CD8-positive, alpha-beta memory T cell (primary cell): ENCODE results near the gene DHRS7B. TPM values are rescaled to one million over a fixed set of nuclear protein-coding genes. Genes with fewer than 3 reads are reported as not detected.
"Not testable (repeated sequence)": the region's sequence is repeated elsewhere in the genome, so short reads cannot be mapped to it uniquely, and the experiment has no call there.

ENCODE experiments used
- CTCF ChIA-PET: fragments of 350-600 bp; sonication (Branson Sonifier 250); formaldehyde crosslinking; loops from one replicate; lab custom pipeline; 2021; ENCODE audit warnings: antibody characterized with exemption; lab: Charles Lee
- POLR2A ChIA-PET: fragments of 350-600 bp; sonication (Branson Sonifier 250); formaldehyde crosslinking; loops from one replicate; lab custom pipeline; 2021; ENCODE audit warnings: antibody characterized with exemption; lab: Charles Lee
- DNase-seq, 5 donors: peaks; one replicate each; pipeline versions ENCODE4 v3.0.0 to v3.0.0-alpha.2; 2020 to 2022; ENCODE audit warnings: mixed read lengths in 1 of 5
- H3K27ac ChIP-seq: one replicate; pipeline ENCODE4 v1.7.0; 2013; ENCODE audit warnings: low read depth, mild to moderate bottlenecking, low read length, moderate library complexity
- H3K27me3 ChIP-seq: 2 replicates; pipeline ENCODE4 v1.7.0; 2013; ENCODE audit warnings: low read length, mild to moderate bottlenecking; ENCODE audit not compliant: insufficient read depth, poor library complexity, severe bottlenecking
- H3K36me3 ChIP-seq: 2 replicates; pipeline ENCODE4 v1.7.0; 2013; ENCODE audit warnings: mild to moderate bottlenecking, low read length, moderate library complexity; ENCODE audit not compliant: insufficient read depth
- H3K4me1 ChIP-seq: 2 replicates; pipeline ENCODE4 v1.7.0; 2013; ENCODE audit warnings: mild to moderate bottlenecking, low read length, moderate library complexity; ENCODE audit not compliant: insufficient read depth
- H3K4me3 ChIP-seq: 2 replicates; pipeline ENCODE4 v1.7.0; 2013; ENCODE audit warnings: mild to moderate bottlenecking, low read length
- H3K9me3 ChIP-seq: 2 replicates; pipeline ENCODE4 v1.7.0; 2013; ENCODE audit warnings: mild to moderate bottlenecking, low read length
- H3K27ac Mint-ChIP-seq, 8 donors: one replicate each; pipeline ENCODE4 v1.8.0; 2020 to 2021; ENCODE audit warnings: mixed read lengths in 8 of 8, mild to moderate bottlenecking in 6 of 8, inconsistent platforms in 3 of 8, moderate library complexity in 3 of 8
- H3K27me3 Mint-ChIP-seq, 2 donors: one replicate each; pipeline ENCODE4 v1.8.0; 2020 to 2021; ENCODE audit warnings: mixed read lengths in 2 of 2, mild to moderate bottlenecking in 1 of 2, moderate library complexity in 1 of 2
- H3K36me3 Mint-ChIP-seq, 3 donors: one replicate each; pipeline ENCODE4 v1.8.0; 2020 to 2021; ENCODE audit warnings: mixed read lengths in 3 of 3, inconsistent platforms in 1 of 3, mild to moderate bottlenecking in 1 of 3
- H3K4me1 Mint-ChIP-seq, 3 donors: one replicate each; pipeline ENCODE4 v1.8.0; 2020 to 2021; ENCODE audit warnings: mixed read lengths in 3 of 3, inconsistent platforms in 1 of 3, mild to moderate bottlenecking in 1 of 3
- H3K4me3 Mint-ChIP-seq, 7 donors: one replicate each; pipeline ENCODE4 v1.8.0; 2020 to 2021; ENCODE audit warnings: mixed read lengths in 7 of 7, mild to moderate bottlenecking in 6 of 7, moderate library complexity in 4 of 7, inconsistent platforms in 2 of 7
- H3K9me3 Mint-ChIP-seq, 5 donors: one replicate each; pipeline ENCODE4 v1.8.0; 2020 to 2022; ENCODE audit warnings: mixed read lengths in 5 of 5, mild to moderate bottlenecking in 3 of 5, moderate library complexity in 2 of 5, inconsistent platforms in 1 of 5
- polyA plus RNA-seq: library from polyadenylated mRNA; unstranded; fragments of 300-500 nt; fragmentation: Illumina TruSeq; gene quantifications from one replicate; pipeline ENCODE4 v1.2.3, GENCODE V29; 2021
- total RNA-seq, 2 experiments: library from RNA; stranded (reverse); gene quantifications; one replicate each; pipeline ENCODE4 v1.2.3, GENCODE V29; 2021

The DHRS7B gene
- total and polyA plus RNA-seq, 3 experiments from 2014 or later: 9.0 to 27.5 (median 25.7) TPM

GRCh38 chr17:21189361-21189760 lies 62.6 kb downstream of the DHRS7B start:
- Mint-ChIP-seq H3K4me3 (no peak overlapping the region), H3K27me3 (no peaks in the 10 kb centered on the region)
- POLR2A ChIA-PET: no interaction called here

DNA sequence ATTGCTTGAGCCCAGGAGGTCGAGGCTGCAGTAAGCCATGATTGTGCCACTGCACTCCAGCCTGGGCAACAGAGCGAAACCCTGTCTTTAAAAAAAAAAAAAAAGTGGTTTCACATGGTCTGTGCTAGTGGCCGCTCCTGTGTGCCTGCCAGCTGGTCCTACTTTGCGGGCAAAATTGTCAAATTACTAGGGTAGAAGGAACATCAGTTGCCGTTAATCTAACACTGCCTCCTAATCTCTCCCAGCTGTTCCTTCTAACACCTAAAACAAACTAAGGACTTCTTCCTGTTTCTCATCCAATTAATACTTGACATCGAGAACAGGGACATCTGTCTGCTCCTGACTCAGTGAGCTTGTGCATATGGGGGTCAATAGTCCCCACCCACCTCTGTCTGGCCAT lies 63.3 kb downstream of the DHRS7B start:
- Mint-ChIP-seq H3K4me3 (no peak overlapping the region), H3K27ac (no peak overlapping the region), H3K36me3 (peaks cover under 1 to 50% (median 9%) of the 10 kb centered on the region in 3 donors), H3K4me1 (peaks cover 0 to 11% (median 2%) of the 10 kb centered on the region in 3 donors), H3K9me3 (no peaks in the 10 kb centered on the region), H3K27me3 (no peaks in the 10 kb centered on the region)
- H3K4me3 ChIP-seq: no peak overlapping the region
- no peak overlapping the region for H3K27ac ChIP-seq
- H3K4me1 ChIP-seq: no peaks in the 10 kb centered on the region
- H3K27me3 ChIP-seq: no peaks in the 10 kb centered on the region
- no peak for DNase-seq
- CTCF ChIA-PET: no interaction called here
- H3K36me3 ChIP-seq: no peaks in the 10 kb centered on the region
- POLR2A ChIA-PET: no interaction called here
- H3K9me3 ChIP-seq: no peaks in the 10 kb centered on the region

More at GRCh38 chr17:21189361-21189760, 62.6 kb downstream of the DHRS7B start:
- Mint-ChIP-seq H3K27ac (peak overlapping the region in 1 of 8 donors; percentile 38), H3K36me3 (peaks cover 4 to 55% (median 9%) of the 10 kb centered on the region in 3 donors), H3K9me3 (no peaks in the 10 kb centered on the region), H3K4me1 (peaks cover 0 to 4% (median 2%) of the 10 kb centered on the region in 3 donors)
- DNase-seq: no peak
- H3K4me1 ChIP-seq: no peaks in the 10 kb centered on the region
- H3K4me3 ChIP-seq: no peak overlapping the region
- H3K27me3 ChIP-seq: no peaks in the 10 kb centered on the region
- CTCF ChIA-PET: no interaction called here
- H3K36me3 ChIP-seq: no peaks in the 10 kb centered on the region
- H3K27ac ChIP-seq: no peak overlapping the region
- no peaks in the 10 kb centered on the region for H3K9me3 ChIP-seq

GRCh38 chr17:21191698-21192097 lies 64.9 kb downstream of the DHRS7B start:
- POLR2A ChIA-PET: no interaction called here
- CTCF ChIA-PET: no interaction called here
- Mint-ChIP-seq H3K9me3 (no peaks in the 10 kb centered on the region), H3K4me1 (peaks cover 0 to 11% (median 2%) of the 10 kb centered on the region in 3 donors), H3K27ac (peak overlapping the region in 2 of 8 donors; percentile 51 to 64), H3K4me3 (no peak overlapping the region), H3K27me3 (no peaks in the 10 kb centered on the region), H3K36me3 (peaks cover 0 to 44% (median 4%) of the 10 kb centered on the region in 3 donors)
- Histone ChIP-seq H3K4me1 (no peaks in the 10 kb centered on the region), H3K4me3 (no peak overlapping the region), H3K27ac (no peak overlapping the region), H3K36me3 (no peaks in the 10 kb centered on the region), H3K27me3 (no peaks in the 10 kb centered on the region), H3K9me3 (no peaks in the 10 kb centered on the region)
- DNase-seq: no peak

- H3K27me3 Mint-ChIP-seq, DNase-seq, H3K36me3 ChIP-seq, H3K4me3 Mint-ChIP-seq, H3K27me3 ChIP-seq, H3K9me3 Mint-ChIP-seq, POLR2A ChIA-PET, H3K4me1 ChIP-seq, H3K4me3 ChIP-seq, CTCF ChIA-PET, H3K9me3 ChIP-seq, H3K27ac ChIP-seq: not testable (repeated sequence)
- peaks cover 0 to 49% (median 9%) of the 10 kb centered on the region in 3 donors for H3K36me3 Mint-ChIP-seq
- peak overlapping the region in 4 of 8 donors; percentile 17 to 86 (median 51) for H3K27ac Mint-ChIP-seq
- H3K4me1 Mint-ChIP-seq: peaks cover 0 to 11% (median 2%) of the 10 kb centered on the region in 3 donors
Observed at GRCh38 chr17:21192414-21192813, 65.7 kb downstream of the DHRS7B start.

DNA sequence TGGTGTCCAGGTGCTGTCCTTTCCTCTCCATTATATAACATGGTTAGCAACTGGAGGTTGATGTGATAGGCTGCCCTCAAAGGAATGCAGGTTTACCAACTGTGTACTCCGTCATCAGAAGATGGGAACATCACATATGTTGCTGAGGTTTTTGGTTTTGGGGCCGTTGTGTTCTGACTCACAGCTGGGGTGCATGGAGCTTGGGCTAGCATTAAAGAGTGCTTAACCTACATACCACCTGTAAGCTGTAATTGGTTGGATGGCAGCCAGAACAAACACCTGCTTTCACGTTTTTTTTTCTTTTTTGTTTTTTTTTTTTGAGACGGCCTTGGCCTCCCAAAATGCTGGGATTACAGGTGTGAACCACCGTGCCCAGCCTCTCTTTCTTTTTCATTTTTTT lies 66.3 kb downstream of the DHRS7B start:
- Histone ChIP-seq H3K4me1 (no peaks in the 10 kb centered on the region), H3K27me3 (no peaks in the 10 kb centered on the region), H3K27ac (no peak overlapping the region), H3K4me3 (no peak overlapping the region), H3K9me3 (no peaks in the 10 kb centered on the region), H3K36me3 (peaks cover 11% of the 10 kb centered on the region)
- Mint-ChIP-seq H3K4me3 (no peak overlapping the region), H3K36me3 (peaks cover 0 to 56% (median 13%) of the 10 kb centered on the region in 3 donors), H3K27ac (peak overlapping the region in 2 of 8 donors; percentile 17 to 62), H3K4me1 (peaks cover 0 to 12% (median 2%) of the 10 kb centered on the region in 3 donors), H3K27me3 (no peaks in the 10 kb centered on the region), H3K9me3 (no peaks in the 10 kb centered on the region)
- POLR2A ChIA-PET: interaction anchor here (1.1 kb wide), 1 partner anchor 9 kb away, joined by 4 read pairs; no protein-coding TSS in a partner anchor
- CTCF ChIA-PET: interaction anchor here (1.7 kb wide), 1 partner anchor 23 kb away, joined by 3 read pairs; no protein-coding TSS in a partner anchor
- no peak for DNase-seq

DNA sequence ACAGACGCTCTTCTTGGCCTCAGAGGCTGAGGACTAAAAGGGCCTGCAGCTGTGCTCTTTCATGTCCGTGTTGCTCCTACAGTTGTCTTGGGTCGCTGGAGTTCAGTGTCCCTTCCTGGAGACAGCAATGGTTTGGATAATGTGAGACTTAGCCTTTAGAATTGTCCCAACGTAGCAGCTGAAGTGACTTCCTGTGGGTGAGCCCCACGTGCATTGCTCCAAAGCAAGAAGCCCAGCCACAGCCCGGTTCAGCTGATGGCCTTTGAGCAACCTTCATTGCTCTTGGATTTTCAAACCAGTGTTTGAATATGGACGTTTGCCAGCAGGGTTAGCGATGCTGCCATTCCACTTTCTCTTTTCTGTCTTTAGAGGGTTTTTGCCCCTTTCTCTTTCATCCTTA lies 67.5 kb downstream of the DHRS7B start:
- Histone ChIP-seq H3K4me3 (no peak overlapping the region), H3K27ac (no peak overlapping the region), H3K36me3 (peaks cover 11% of the 10 kb centered on the region), H3K4me1 (no peaks in the 10 kb centered on the region), H3K9me3 (no peaks in the 10 kb centered on the region), H3K27me3 (no peaks in the 10 kb centered on the region)
- Mint-ChIP-seq H3K4me1 (peaks cover under 1 to 16% (median 5%) of the 10 kb centered on the region in 3 donors), H3K9me3 (no peaks in the 10 kb centered on the region), H3K36me3 (peaks cover 0 to 56% (median 19%) of the 10 kb centered on the region in 3 donors), H3K27ac (peak overlapping the region in 2 of 8 donors; percentile 71 to 91), H3K27me3 (no peaks in the 10 kb centered on the region), H3K4me3 (no peak overlapping the region)
- ChIA-PET CTCF (interaction anchor here (1.7 kb wide), 1 partner anchor 24 kb away, joined by 3 read pairs; no protein-coding TSS in a partner anchor), POLR2A (interaction anchor here (0.9 kb wide), 1 partner anchor 21 kb away, joined by 3 read pairs; no protein-coding TSS in a partner anchor)
- no peak for DNase-seq

GRCh38 chr17:21194703-21195102 lies 67.9 kb downstream of the DHRS7B start:
- Histone ChIP-seq H3K4me3 (no peak overlapping the region), H3K27ac (no peak overlapping the region), H3K9me3 (no peaks in the 10 kb centered on the region), H3K27me3 (no peaks in the 10 kb centered on the region), H3K4me1 (no peaks in the 10 kb centered on the region), H3K36me3 (peaks cover 11% of the 10 kb centered on the region)
- H3K27ac Mint-ChIP-seq: peak overlapping the region in 1 of 8 donors; percentile 71
- DNase-seq: no peak
- H3K4me1 Mint-ChIP-seq: peaks cover 5 to 19% (median 7%) of the 10 kb centered on the region in 3 donors
- peaks cover 0 to 56% (median 19%) of the 10 kb centered on the region in 3 donors for H3K36me3 Mint-ChIP-seq
- H3K4me3 Mint-ChIP-seq: no peak overlapping the region
- H3K9me3 Mint-ChIP-seq: no peaks in the 10 kb centered on the region
- ChIA-PET POLR2A (interaction anchor here (0.9 kb wide), 1 partner anchor 20 kb away, joined by 3 read pairs; no protein-coding TSS in a partner anchor), CTCF (interaction anchor here (1.7 kb wide), 1 partner anchor 25 kb away, joined by 3 read pairs; no protein-coding TSS in a partner anchor)
- no peaks in the 10 kb centered on the region for H3K27me3 Mint-ChIP-seq

GRCh38 chr17:21196126-21196525 lies 69.4 kb downstream of the DHRS7B start:
- ChIA-PET POLR2A (no interaction called here), CTCF (no interaction called here)
- Mint-ChIP-seq H3K4me3 (no peak overlapping the region), H3K9me3 (no peaks in the 10 kb centered on the region), H3K36me3 (peaks cover 0 to 56% (median 15%) of the 10 kb centered on the region in 3 donors), H3K4me1 (peaks cover 14 to 30% (median 20%) of the 10 kb centered on the region in 3 donors), H3K27ac (no peak overlapping the region), H3K27me3 (no peaks in the 10 kb centered on the region)
- Histone ChIP-seq H3K4me3 (no peak overlapping the region), H3K27ac (no peak overlapping the region), H3K27me3 (no peaks in the 10 kb centered on the region), H3K36me3 (peaks cover 11% of the 10 kb centered on the region), H3K9me3 (no peaks in the 10 kb centered on the region), H3K4me1 (no peaks in the 10 kb centered on the region)
- DNase-seq: no peak
